Erythroblast (primary cell): ENCODE measurements around the gene LIPI.

Source experiments
- GATA1 ChIP-seq: IDR thresholded peaks from 2 replicates; pipeline ENCODE4 v1.6.1; 2011; ENCODE audit warnings: low read depth, mild to moderate bottlenecking, control low read depth, low read length, moderate library complexity
- POLR2A ChIP-seq: IDR thresholded peaks from 2 replicates; pipeline ENCODE4 v1.6.1; 2011; ENCODE audit warnings: mild to moderate bottlenecking, low read length

DNA sequence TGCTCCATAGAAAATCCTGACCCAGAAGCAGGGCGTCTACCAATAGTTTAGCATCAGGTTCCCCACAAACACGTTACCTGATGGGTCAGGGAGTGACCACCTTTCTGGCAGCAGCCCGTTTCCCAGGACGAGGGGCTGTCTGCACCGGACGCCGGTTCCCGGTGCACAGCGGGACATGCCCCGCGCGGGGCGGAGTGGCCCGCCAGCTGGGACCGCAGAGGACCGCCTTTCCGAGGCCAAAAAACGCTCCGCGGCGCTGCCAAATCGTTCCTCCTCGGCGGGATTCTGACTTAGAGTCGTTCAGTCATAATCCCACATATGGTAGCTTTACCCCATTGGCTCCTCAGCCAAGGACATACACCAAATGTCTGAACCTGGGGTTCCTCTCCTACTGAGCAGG, 126.1 kb downstream of the LIPI start:
- TF ChIP-seq POLR2A (no peak), GATA1 (no peak)
